ENCODE data around the gene OSBPL3.

DNA sequence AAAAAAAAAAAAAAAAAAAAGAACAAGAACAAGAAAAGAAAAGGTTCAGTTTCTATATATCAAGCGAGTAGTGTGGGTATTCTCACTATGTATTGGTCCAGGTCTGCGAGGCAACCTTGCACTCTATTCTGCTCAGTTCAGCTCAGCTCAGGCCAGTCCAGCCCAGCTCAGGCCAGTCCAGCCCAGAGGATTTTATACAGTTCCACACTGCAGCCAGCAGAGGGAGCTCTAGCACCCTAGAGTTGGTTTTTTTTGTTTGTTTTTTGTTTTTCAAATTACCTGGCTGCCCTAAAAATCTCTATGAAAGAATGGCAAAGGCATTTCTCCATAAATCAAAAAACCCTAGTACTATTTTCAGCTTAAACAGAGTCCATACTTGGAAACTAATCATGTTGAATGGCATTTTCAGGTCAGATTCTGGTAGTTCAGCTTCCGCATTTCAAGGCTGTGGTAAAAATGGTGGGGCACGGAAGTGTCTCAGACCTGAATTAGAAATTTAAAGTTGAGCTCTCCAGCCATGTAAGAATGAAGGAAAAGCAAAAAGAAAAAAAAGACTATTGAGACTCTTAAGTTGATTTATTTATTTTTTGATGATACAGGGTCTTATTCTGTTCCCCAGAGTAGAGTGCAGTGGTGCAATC is 167.6 kb downstream of the OSBPL3 start:
- TF ChIP-seq CREB1 (IDR thresholded peaks at IDR 0.05; ENCODE audit: low read depth) (no peak), YY1 (IDR thresholded peaks at IDR 0.05; ENCODE audit: low read depth) (no peak), TEAD4 (IDR thresholded peaks at IDR 0.05) (no peak)
- TF ChIP-seq, protein P1, sequence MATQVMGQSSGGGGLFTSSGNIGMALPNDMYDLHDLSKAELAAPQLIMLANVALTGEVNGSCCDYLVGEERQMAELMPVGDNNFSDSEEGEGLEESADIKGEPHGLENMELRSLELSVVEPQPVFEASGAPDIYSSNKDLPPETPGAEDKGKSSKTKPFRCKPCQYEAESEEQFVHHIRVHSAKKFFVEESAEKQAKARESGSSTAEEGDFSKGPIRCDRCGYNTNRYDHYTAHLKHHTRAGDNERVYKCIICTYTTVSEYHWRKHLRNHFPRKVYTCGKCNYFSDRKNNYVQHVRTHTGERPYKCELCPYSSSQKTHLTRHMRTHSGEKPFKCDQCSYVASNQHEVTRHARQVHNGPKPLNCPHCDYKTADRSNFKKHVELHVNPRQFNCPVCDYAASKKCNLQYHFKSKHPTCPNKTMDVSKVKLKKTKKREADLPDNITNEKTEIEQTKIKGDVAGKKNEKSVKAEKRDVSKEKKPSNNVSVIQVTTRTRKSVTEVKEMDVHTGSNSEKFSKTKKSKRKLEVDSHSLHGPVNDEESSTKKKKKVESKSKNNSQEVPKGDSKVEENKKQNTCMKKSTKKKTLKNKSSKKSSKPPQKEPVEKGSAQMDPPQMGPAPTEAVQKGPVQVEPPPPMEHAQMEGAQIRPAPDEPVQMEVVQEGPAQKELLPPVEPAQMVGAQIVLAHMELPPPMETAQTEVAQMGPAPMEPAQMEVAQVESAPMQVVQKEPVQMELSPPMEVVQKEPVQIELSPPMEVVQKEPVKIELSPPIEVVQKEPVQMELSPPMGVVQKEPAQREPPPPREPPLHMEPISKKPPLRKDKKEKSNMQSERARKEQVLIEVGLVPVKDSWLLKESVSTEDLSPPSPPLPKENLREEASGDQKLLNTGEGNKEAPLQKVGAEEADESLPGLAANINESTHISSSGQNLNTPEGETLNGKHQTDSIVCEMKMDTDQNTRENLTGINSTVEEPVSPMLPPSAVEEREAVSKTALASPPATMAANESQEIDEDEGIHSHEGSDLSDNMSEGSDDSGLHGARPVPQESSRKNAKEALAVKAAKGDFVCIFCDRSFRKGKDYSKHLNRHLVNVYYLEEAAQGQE (IDR thresholded peaks at IDR 0.05; ENCODE audit: low read depth): no peak
